Astrocyte (in vitro differentiated cells and primary cell): ENCODE measurements around the gene OTUD6A.

Experiments used
- EZH2 ChIP-seq: IDR thresholded peaks from 2 replicates; pipeline ENCODE4 v1.6.1; 2012; ENCODE audit warnings: mild to moderate bottlenecking, low read length, inconsistent platforms; ENCODE audit not compliant: insufficient read depth
- TF ChIP-seq, protein P1 (sequence below): IDR thresholded peaks from 2 replicates; pipeline ENCODE4 v1.5.1; 2011; ENCODE audit warnings: low read depth, mild to moderate bottlenecking, inconsistent platforms, low read length, moderate library complexity; ENCODE audit not compliant: insufficient read depth

DNA sequence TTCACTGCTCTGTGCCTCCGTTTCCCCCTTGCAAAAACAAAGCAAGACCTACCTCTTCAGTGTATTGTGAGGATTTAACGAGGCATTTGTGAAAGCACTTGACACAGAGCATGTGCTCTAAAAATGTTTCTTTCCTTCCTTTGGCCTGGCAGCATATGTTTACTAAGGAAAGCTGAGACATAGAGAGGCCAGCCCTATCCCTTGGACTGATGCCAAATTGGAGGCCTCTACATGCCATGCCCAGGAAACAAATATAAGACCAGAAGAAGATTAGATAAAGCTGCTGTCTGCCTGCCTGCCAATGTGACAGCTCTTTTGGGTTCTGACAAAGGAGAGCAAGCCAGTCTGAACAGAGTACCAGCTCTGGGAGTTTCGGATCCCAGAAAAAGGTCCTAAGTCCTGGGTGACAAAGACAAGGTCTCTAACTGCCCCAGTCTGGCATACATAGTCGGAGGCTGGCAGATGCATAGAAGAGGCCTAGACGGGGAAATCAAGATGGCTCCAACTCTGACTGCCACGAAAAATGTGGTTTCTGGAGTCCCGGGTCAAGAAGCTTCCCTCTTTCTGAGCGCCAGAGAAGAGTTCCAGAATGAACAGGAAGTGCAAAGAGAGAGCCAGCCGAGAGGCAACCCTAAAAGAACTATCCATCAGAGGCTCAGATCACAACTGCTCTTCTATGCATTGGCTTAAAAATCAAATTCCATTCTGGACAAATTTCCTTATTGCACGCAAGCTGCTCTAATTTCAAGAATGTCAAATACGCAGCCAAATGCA, 25.8 kb downstream of the OTUD6A start:
- TF ChIP-seq, protein P1, sequence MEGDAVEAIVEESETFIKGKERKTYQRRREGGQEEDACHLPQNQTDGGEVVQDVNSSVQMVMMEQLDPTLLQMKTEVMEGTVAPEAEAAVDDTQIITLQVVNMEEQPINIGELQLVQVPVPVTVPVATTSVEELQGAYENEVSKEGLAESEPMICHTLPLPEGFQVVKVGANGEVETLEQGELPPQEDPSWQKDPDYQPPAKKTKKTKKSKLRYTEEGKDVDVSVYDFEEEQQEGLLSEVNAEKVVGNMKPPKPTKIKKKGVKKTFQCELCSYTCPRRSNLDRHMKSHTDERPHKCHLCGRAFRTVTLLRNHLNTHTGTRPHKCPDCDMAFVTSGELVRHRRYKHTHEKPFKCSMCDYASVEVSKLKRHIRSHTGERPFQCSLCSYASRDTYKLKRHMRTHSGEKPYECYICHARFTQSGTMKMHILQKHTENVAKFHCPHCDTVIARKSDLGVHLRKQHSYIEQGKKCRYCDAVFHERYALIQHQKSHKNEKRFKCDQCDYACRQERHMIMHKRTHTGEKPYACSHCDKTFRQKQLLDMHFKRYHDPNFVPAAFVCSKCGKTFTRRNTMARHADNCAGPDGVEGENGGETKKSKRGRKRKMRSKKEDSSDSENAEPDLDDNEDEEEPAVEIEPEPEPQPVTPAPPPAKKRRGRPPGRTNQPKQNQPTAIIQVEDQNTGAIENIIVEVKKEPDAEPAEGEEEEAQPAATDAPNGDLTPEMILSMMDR: no peak
- TF ChIP-seq EZH2: no peak
